Activated gamma-delta T cell (primary cell): ENCODE results near the gene GTF3C4.
"Not testable (repeated sequence)": the region's sequence is repeated elsewhere in the genome, so short reads cannot be mapped to it uniquely, and the experiment has no call there.

Source experiments
- DNase-seq: peaks from one replicate; lab custom pipeline; 2025; lab: John Stamatoyannopoulos, UW

GTF3C4 gene

DNA sequence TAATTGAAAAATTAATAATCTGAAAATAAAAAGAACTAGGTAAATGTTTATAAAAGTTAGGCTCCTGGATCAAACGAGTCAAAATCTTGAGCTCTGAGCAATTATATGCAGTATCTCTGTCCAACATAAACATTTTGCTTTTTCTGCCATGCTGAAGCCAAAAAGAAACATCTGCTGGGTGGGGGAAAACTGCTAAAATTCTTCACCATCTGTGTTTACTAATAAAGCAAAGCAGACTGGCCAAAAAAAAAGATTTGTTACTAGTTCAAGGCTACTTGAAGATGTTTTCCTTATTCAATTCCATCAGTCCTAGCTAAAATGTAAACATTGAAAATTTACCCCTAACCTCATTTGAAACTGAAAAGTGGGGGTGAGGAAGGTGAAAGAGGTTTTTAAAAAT lies 29.7 kb downstream of the GTF3C4 start:
- no peak for DNase-seq

DNA sequence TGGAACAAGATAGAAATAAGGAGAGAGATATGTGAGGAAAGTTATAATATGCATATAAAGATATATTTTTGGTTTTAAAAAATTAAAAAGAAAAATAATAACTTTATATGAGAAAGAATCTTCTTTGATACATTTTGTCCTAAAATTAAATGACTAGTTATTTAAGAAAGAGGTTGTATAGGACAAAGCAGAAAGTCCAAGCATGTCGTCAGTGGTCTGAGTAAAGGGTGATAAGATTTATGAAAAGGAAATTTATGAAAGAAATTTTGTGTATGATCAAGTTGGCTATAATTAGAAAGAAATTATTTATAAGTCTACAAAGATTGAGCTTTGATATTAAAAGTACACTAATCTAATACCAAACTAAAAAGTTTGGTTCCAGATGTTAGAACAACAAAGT lies 32.0 kb downstream of the GTF3C4 start:
- DNase-seq = no peak

DNA sequence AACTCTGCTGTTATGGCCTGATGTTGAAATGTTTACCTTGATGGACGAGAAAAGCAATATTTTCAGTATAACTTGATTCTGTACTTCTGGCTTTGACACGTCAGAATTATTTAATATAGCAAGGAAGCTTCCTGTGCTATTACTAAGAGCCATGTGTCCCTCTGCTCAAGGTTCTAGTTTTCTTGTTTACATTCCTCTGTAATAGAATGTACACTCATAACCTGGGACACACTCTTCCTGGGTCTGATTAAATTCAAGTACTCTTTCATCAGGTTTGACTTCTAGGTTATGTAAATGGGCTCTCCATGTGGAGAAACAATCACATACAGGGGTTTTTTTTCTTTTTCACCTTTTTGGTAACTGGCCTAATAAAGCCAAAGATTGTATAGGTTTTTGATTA lies 33.1 kb downstream of the GTF3C4 start:
- no peak for DNase-seq

DNA sequence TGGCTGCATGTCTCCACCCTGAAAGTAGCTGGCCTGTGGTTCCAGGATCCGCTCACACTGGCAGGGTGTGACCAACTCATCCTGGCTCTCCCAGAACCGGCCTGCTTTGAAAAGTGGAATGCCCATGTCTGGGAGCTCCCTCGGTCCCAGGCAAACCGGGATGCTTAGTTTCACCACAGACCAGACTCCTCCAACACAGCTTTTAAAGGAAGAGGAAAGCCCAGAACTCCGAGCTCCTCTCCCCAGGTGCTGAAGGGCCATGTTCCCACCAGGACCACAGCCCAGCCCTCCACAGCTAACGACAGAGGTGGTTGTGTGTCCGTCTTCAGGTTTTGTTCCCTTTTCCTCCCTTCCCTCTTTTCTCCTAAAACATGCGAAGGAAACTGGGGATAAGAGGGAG lies 38.0 kb downstream of the GTF3C4 start:
- no peak for DNase-seq

DNA sequence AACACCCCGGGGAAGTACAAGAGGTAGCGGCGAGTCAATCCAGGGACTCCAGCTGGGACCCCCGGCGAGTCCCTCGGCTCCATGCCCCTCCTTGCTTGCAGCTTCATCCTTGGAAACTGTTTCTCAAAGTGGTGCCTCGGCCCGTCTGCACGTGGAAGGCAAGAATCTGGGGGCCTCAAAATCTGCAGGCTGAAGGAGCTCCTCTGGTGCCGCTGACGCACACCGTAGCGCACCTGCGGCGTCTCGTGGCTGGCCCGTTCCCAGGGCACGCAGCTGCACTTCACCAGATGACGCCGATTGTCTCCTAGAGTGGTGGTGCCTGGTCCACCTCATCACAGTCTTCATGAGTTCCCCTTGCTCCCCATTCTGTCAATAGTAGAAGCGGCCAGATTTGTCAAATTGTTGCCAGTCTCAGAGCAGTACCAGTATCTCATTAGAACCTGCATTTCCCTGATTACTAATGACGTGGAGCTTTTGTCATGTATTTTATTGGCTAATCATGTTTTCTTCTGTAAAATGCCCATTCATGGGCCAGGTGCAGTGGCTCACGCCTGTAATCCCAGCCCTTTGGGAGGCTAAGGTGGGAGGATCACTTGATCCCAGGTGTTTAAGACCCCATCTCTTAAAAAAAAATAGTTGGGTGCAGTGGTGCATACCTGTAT lies 38.6 kb downstream of the GTF3C4 start:
- DNase-seq = no peak

DNA sequence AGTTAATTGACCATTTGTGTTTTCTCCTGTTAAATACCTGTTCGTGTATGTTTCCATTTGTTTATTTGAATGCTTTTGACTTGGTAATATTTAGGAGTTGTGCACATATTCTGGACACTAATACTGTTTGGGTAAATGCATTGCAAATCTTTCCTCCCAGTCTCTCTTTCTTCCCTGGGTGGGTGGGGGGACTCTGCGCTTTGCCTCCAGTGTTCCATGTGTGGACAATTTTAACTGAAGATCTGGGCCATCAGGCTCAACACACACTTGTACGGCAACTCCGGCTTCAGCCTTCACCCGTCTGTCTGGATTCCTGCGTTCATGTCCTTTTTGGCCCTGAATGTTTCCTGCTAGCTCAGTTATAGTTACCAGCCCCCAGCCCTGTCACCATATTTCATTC lies 40.1 kb downstream of the GTF3C4 start:
- no peak for DNase-seq

DNA sequence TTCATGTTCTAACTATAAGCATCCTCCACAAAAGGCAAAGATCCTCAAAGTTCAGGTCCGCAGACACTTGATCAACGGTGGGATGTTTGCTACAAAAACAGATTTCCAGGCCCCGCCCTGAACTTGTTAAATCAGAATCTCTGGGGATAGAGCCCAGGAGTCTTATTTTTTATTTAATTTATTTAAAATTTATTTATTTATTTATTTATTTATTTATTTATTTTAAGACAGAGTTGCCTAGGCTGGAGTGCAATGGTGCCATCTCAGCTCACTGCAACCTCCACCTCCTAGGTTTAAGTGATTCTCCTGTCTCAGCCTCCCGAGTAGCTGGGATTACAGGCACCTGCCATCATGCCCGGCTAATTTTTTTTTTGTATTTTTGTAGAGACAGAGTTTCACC lies 40.9 kb downstream of the GTF3C4 start:
- DNase-seq = not testable (repeated sequence)

DNA sequence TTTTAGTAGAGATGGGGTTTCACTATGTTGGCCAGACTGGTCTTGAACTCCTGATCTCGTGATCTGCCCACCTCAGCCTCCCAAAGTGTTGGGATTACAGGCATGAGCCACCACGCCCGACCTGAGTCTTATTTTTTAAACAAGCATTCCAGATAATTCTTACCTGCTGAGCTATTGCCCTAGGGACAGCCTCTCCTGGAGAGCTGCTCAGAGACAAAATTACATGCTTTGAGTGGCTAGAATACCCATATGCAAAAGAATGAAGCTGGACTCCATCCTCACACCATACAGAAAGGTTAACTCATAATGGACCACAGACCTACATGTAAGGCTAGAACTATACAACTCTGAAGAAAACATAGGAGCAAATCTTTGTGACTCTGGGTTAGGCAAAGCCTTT lies 41.6 kb downstream of the GTF3C4 start:
- DNase-seq = no peak

DNA sequence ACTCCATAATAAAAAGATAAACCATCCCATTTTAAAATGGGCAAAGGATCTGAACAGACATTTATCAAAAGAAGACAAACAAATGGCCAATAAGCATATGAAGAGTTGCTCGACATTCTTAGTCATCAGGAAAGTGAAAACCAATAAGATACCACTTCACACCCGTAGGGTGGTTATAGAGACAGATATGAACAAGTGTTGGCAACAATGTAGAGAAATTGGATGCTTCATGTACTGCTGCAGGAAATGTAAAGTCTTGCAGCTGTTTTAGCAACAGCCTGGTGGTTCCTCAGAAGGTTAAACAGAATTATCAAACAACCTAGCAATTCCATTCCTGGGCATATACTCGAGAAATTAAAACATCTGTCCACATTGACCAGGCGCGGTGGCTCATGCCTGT lies 42.5 kb downstream of the GTF3C4 start:
- no peak for DNase-seq

DNA sequence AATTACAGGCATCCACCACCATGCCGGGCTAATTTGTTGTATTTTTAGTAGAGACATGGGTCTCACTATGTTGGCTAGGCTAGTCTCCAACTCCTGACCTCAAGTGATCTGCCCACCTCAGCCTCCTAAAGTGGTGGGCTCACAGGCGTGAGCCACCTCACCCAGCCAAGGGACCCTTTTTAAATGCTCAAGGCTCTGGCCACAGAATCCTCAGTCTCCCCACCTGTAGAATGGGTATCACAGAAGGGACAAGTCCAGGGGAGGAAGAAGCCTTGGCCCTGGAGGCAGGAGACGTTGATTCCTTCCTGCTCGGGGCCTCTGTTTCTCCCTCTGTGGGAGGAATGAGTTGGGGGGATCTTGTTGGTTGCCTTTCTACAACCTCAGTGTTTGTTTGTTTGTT lies 45.7 kb downstream of the GTF3C4 start:
- DNase-seq = no peak

DNA sequence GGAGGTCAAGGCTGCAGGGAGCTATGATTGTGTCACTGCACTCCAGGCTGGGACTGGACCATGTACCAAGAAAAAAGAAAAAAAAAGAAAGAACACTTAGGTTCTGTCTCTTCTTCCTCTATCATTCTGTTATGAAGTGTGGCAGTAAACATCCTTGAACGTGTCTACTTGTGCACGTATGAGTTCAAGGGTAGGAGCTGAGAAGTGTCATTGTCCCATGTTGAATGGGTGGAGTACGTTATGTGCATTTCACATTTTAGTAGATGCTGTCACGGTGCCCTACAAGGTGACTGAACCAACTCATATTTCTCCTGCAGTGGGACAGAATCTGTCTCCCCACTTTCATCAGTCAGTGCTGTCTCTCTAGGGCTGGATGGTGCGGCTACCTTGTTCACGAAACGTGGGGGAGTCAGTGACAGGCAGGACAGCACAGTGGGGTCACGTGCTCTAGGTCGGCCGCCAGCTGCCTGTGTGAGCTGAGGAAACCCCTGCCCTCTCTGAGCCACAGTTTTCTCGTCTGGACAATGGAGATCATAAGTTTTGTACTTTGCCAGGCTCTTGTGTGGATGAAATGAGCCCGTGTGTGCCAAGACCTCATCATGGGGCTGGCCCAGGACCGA lies 47.2 kb downstream of the GTF3C4 start:
- no peak for DNase-seq

DNA sequence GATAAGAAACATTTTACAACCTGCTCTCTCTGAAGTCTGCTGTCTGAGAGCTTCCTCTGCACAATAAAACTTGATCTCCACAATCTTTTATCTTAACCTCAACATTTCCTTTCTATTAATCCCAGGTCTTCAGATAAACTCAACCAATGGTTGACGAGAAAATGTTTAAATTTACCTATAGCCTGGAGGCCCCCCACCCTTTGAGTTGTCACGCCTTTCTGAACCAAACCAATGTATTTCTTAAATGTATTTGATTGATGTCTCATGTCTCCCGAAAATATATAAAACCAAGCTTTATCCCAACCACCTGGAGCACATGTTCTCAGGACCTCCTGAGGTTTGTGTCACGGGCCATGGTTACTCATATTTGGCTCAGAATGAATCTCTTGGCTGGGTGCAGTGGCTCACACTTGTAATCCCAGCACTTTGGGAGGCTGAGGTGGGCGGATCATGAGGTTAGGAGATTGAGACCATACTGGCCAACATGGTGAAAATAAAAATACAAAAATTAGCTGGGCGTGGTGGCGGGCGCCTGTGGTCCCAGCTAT lies 48.2 kb downstream of the GTF3C4 start:
- DNase-seq = not testable (repeated sequence)

DNA sequence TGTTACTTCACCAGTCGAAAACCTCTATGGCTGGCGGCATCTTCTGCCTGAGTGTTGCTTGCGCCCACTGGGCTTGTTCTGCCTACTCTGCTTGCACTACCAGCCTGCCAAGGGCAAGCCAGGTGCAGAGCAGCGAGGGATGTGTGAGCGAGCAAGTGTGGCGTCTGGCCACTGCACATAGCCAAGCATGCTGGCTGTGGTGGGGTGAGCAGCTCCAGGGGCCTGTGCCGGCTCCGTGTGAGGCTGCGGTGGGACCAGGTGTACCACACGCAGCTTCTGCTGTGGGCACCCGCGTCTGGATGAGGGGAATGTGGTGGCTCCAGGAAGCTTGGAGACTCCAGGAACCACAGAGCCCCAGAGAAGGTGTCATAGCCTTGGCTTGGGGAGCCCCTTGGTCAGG lies 51.4 kb downstream of the GTF3C4 start:
- no peak for DNase-seq

DNA sequence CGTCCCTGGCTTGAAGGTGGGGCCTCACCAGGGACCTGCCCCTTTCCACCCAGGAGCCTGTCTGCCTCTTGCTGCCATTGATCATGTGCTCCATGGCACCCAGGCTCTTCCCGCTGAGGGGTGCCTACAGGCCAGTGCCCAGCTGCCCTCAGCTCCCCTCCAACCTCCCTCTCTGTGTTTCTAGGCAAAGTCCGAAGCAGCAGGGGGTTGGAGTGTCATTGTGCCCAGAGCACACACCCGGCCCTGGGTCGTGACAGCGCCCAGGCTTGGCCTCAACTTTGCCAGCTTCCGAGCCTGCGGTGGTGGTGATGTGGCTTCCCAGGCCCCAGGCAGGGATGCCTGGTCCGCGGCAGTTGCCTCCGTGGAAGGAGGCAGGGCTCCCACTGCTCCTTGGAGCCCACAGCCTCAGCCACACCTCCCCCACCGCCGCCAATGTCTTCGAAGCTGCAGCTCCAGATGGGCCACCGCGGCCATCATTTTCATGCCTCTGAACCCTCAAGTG lies 52.4 kb downstream of the GTF3C4 start:
- no peak for DNase-seq

DNA sequence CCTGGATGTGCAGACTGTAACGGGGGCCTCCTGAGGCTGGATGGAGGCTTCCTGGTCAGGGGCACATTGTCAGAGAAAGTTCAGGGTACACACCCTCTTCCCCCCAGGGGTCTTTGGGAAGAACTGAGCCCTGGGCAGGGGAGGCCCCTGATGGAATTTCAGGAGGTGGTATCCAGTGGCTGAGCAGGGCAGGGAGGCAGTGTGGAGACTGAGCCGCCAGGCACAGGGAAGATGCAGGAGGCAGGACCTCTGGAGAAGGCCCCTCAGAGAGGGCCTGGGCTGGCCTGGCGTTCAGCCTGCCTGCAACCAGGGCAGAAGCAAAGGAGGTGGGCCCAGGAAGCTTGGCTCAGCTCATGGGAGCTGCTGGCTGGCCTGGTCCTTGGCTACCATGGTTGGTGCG lies 53.5 kb downstream of the GTF3C4 start:
- DNase-seq = no peak

DNA sequence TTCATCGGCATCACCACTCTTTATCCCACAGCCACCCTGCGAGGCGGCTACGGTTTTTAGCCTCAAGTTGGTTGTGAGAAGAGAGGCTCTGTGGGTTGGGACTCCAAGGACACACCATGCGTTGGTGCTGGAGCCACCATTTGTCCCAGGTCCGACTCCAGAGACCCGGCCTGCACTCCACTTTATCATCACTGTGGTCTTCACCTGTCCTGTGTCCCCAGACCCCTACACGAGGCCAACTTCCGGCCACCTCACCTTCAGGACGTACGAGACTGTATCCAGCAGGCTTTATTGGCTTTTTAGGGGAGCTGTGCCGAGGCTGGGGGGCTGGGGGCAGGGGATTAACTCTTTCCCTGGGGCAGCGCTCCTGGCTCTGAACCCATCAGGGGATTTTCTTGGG lies 55.0 kb downstream of the GTF3C4 start:
- no peak for DNase-seq

DNA sequence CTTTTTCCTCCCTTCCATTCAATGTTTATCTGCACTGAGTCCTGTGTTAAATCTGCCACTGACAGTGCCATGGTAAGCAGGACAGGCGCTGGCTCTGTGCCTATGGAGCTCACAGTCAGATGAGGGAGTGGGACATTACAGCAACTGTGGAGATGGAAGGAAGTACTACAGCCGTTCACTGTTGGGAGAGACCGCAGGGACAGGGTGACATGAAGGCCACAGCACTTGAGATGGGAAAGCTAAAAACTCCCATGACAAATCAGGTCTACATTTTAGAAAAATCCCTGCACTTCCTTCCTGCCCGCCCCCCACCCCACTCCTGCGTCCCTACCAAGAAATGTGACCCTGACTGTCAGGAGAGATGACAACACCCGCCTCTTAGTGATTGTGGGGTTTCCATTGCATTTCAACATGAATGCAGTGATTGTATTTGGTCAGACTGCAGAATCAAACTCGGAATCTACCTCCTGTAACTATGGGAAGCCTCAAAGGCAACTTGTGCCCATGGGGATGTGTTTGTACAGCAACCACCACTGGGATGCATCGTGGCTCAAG lies 56.4 kb downstream of the GTF3C4 start:
- DNase-seq = no peak

DNA sequence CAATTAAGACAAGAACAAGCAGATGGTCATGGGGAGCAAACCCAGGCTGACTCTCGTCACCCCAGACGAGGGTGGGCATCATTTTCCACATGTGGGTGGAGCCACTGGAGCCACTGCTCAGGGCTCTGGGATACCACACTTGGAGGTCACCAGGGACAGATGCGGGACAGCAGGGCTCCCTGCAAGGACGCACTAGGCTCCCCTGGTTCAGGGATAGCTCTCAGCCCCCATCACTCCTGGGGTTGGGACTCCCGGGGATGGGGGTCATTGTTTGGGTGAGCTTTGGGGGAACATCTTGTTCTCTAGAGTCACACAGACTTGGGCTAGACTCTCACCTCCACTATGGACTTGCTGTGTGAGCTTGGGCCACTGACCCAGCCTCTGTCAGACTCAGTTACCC lies 57.8 kb downstream of the GTF3C4 start:
- DNase-seq = no peak

DNA sequence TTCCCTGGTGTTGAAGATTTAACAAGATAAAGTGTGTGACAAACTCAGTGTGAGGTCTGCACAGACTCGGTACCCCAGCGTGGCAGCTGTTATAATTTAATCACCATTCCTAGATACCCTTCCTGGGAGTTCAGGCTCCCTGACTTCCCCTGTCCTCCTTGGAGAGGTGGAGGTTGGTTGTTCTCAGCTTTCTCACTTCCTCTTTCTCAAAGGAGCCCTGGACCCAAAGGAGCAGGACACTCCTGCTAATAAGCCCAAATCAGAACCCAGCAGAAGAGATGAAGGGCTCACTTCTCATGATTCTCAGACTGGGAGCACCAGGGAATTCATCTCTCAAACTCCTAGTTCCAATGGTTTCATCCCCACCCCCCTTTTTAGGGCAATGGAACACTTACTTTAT lies 58.2 kb downstream of the GTF3C4 start:
- no peak for DNase-seq

DNA sequence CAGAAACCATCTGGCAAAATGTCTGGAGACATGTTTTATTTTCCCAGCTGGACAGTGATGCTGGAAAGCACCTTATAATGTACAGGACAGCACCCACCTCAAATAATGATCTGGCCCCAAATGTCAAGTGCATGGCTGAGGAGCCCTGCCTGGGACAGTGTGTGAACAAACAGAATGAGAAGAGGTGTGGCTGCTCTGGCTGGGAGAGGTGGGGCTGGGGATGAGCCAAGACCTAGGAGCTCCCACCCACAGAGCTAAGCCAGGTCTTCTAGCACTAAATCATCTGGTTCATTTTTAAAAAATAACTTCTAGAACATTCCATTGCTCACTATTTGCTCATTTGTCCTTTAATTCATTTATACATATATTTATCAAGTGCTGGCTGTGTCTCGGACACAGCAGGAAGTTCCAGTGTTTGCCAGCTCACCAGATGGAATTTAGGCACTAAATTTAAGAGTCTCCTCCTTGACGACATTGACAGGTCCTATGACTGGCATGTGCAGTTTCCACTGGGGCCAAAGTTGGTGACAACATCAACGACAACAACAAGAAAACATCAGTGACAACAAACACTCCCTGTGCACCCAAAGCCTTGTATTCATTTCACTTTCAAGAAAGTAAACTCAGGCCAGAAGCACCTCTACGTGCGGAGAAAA lies 59.1 kb downstream of the GTF3C4 start:
- no peak for DNase-seq

DNA sequence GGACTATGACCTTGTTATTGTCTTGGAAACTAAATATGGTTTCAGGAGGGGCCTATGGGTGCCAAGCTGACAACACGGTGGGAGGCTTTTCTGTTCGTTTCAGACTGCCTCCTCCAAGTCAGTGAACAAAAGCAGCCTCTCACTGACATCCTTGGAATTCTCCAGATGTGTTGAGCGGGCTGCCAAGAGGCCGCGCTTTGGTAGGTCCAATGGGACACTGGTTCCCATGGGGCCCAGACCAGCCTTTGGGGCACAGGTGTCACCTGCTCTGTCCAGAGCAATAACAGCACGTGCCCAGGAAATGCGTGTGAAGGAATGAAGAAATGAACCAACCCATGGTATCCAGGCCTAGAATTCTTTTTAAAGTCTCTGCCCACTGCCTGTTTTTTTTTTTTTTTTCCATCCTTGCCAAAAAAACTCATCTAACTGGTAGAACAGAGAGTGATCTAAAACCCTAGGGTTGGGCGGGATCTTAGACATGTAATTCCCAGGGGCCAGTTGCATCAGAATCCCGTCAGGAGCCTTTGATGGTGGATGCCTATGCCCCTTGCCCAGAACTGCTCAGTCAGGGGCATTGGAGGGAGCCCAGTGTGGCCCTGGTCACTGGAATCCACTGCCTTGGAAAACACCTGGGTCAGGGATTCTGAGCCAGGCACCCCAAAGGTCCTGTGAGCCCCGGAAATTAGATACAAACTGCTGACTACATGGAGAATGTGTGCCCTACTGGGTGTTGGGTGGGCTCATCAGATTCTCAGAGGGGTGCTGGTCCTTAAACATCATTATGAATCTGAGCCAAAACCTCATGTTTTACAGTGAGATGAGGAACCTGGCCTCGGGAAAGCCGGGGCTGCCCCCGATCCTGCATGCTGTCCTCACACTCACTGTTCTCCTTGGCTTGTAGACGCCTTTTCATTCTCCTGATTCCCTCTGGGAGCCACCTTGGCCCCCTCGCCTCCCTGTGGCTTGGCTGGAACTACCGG lies 60.1 kb downstream of the GTF3C4 start:
- no peak for DNase-seq

DNA sequence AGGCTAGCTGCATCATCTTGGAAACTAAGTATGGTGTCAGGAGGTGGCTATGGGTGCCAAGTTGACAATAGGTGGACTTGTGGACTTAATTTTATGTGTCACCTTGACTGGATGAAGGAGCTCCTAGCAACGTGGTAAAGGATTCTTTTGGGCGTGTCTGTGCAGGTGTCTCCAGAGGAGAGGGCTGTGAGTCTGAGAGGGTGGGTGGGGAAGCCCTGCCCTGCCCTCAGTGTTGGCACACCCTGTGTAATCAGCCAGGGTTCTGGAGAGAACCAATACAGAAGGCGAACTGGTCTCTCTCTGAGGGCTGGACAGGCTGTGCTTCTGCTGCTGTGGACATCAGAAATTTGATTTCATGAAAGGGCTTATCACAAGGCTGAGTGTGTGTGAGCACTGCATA lies 61.0 kb downstream of the GTF3C4 start:
- no peak for DNase-seq
